Measurements from ENCODE around the gene MRPL46. TPM values are rescaled to one million over a fixed set of nuclear protein-coding genes. Genes with fewer than 3 reads are reported as not detected.
A peak's percentile ranks its signal among the peaks of the same experiment; 100 is the strongest.

Gene MRPL46
- total RNA-seq, 2 experiments from 2014 or later = 8.6 to 10.2 TPM

GRCh38 chr15:88456733-88457132 is 10.5 kb downstream of the MRPL46 start:
- ChIA-PET POLR2A (interaction anchor here (1.0 kb wide), 1 partner anchor 11 kb away, joined by 3 read pairs; the partner anchor contains the start of genes MRPL46 and MRPS11), CTCF (interaction anchor here (1.0 kb wide), 1 partner anchor 11 kb away, joined by 3 read pairs; no protein-coding TSS in a partner anchor)
- no peaks in the 10 kb centered on the region for H3K9me3 ChIP-seq (ENCODE audit: control insufficient read depth in 1 of 2, insufficient read depth in 1 of 2, low read length in 2 of 2)
- no peak for TF ChIP-seq CTCF (IDR thresholded peaks at IDR 0.05)
- Mint-ChIP-seq H3K27ac (no peak overlapping the region), H3K9me3 (no peaks in the 10 kb centered on the region), H3K36me3 (ENCODE audit: low read depth) (peaks cover 46% of the 10 kb centered on the region), H3K4me3 (no peak overlapping the region), H3K4me1 (ENCODE audit: low read depth) (peaks cover 5% of the 10 kb centered on the region), H3K27me3 (no peaks in the 10 kb centered on the region)
- no peak for ATAC-seq (ENCODE audit: poor library complexity)
- no peaks in the 10 kb centered on the region for H3K27me3 ChIP-seq (ENCODE audit: control insufficient read depth in 1 of 2, insufficient read depth in 2 of 2, low read length in 2 of 2)
- intact Hi-C loops (cut with DNase I, micrococcal nuclease) = no loop called here
- no peak overlapping the region for H3K27ac ChIP-seq (ENCODE audit: low read depth in 1 of 2, low read length in 2 of 2)
- H3K4me1 ChIP-seq (ENCODE audit: insufficient read depth, low read length) = peaks cover 8% of the 10 kb centered on the region
- no peak for DNase-seq
- peaks cover 45% of the 10 kb centered on the region for H3K36me3 ChIP-seq (ENCODE audit: insufficient read depth, low read length)
- no peak overlapping the region for H3K4me3 ChIP-seq (ENCODE audit: low read length)

GRCh38 chr15:88454867-88455810 is 12.0 kb downstream of the MRPL46 start:
- DNase-seq (peak in 13 of 14 experiments; percentile 9 to 69 (median 24)), ATAC-seq (ENCODE audit: poor library complexity) (peak; percentile 90)
- Histone ChIP-seq H3K4me1 (ENCODE audit: insufficient read depth, low read length) (peaks cover 9% of the 10 kb centered on the region), H3K27me3 (ENCODE audit: control insufficient read depth in 1 of 2, insufficient read depth in 2 of 2, low read length in 2 of 2) (no peaks in the 10 kb centered on the region), H3K4me3 (ENCODE audit: low read length) (no peak overlapping the region), H3K9me3 (ENCODE audit: control insufficient read depth in 1 of 2, insufficient read depth in 1 of 2, low read length in 2 of 2) (no peaks in the 10 kb centered on the region), H3K36me3 (ENCODE audit: insufficient read depth, low read length) (peaks cover 33% of the 10 kb centered on the region), H3K27ac (ENCODE audit: low read depth in 1 of 2, low read length in 2 of 2) (no peak overlapping the region)
- POLR2A ChIA-PET = interaction anchor here (2.4 kb wide), 1 partner anchor 12 kb away, joined by 10 read pairs; the partner anchor contains the start of genes MRPL46 and MRPS11
- intact Hi-C loops (cut with DNase I, micrococcal nuclease) = no loop called here
- TF ChIP-seq CTCF (IDR thresholded peaks at IDR 0.05) = peak; percentile 58
- no peaks in the 10 kb centered on the region for H3K9me3 Mint-ChIP-seq
- CTCF ChIA-PET = interaction anchor here (1.1 to 1.2 kb wide), 2 partner anchors 11 to 12 kb away, joined by 3 read pairs; no protein-coding TSS in a partner anchor
- H3K4me1 Mint-ChIP-seq (ENCODE audit: low read depth) = peaks cover 6% of the 10 kb centered on the region
- H3K4me3 Mint-ChIP-seq = no peak overlapping the region
- H3K36me3 Mint-ChIP-seq (ENCODE audit: low read depth) = peaks cover 30% of the 10 kb centered on the region
- no peak overlapping the region for H3K27ac Mint-ChIP-seq
- peaks cover under 1% of the 10 kb centered on the region for H3K27me3 Mint-ChIP-seq

- H3K27me3 ChIP-seq (ENCODE audit: control insufficient read depth in 1 of 2, insufficient read depth in 2 of 2, low read length in 2 of 2) = no peaks in the 10 kb centered on the region
- H3K4me3 ChIP-seq (ENCODE audit: low read length) = no peak overlapping the region
- CTCF ChIA-PET = interaction anchor here (1.1 to 1.2 kb wide), 2 partner anchors 11 kb away, joined by 3 read pairs; no protein-coding TSS in a partner anchor
- Mint-ChIP-seq H3K9me3 (no peaks in the 10 kb centered on the region), H3K27me3 (peaks cover 4% of the 10 kb centered on the region), H3K27ac (no peak overlapping the region), H3K36me3 (ENCODE audit: low read depth) (peaks cover 21% of the 10 kb centered on the region), H3K4me3 (no peak overlapping the region), H3K4me1 (ENCODE audit: low read depth) (peaks cover 9% of the 10 kb centered on the region)
- no peaks in the 10 kb centered on the region for H3K9me3 ChIP-seq (ENCODE audit: control insufficient read depth in 1 of 2, insufficient read depth in 1 of 2, low read length in 2 of 2)
- H3K27ac ChIP-seq (ENCODE audit: low read depth in 1 of 2, low read length in 2 of 2) = no peak overlapping the region
- POLR2A ChIA-PET = interaction anchor here (2.4 kb wide), 1 partner anchor 13 kb away, joined by 10 read pairs; the partner anchor contains the start of genes MRPL46 and MRPS11
- DNase-seq (no peak), ATAC-seq (ENCODE audit: poor library complexity) (no peak)
- no peak for TF ChIP-seq CTCF (IDR thresholded peaks at IDR 0.05)
- intact Hi-C loops (cut with DNase I, micrococcal nuclease) = no loop called here
- H3K4me1 ChIP-seq (ENCODE audit: insufficient read depth, low read length) = peaks cover 12% of the 10 kb centered on the region
- H3K36me3 ChIP-seq (ENCODE audit: insufficient read depth, low read length) = peaks cover 24% of the 10 kb centered on the region
These were observed 13.0 kb downstream of the MRPL46 start for GRCh38 chr15:88454236-88454635.

All from CD4-positive, alpha-beta T cell (primary cell).